Uterine smooth muscle cell (primary cell): ENCODE data around the gene ANKDD1A. TPM values are rescaled to one million over a fixed set of nuclear protein-coding genes. Genes with fewer than 3 reads are reported as not detected.

Source experiments
- total RNA-seq: library from RNA; depleted of rRNA; stranded (reverse); fragments of >200 nt; gene quantifications from 2 replicates; pipeline ENCODE4 v1.2.3, GENCODE V29; 2014

Gene ANKDD1A
- 3.1 and 3.5 TPM in 2 replicates for total RNA-seq

GRCh38 chr15:64911311-64912186 lies at the start of gene ANKDD1A:
Gene ANKDD1A, plus strand, starts transcription at chr15:64911902. Its CDS starts 29 bp downstream, at chr15:64911931.

GRCh38 chr15:64989416-64990167 lies 77.9 kb downstream of the ANKDD1A start, which contains the start of gene SPG21:
Gene SPG21, minus strand, starts transcription at chr15:64989914. Its CDS starts 6,345 bp downstream, at chr15:64983569.

Other genes with a start within 250 kb of the ANKDD1A start
- under 0.01 TPM in 2 replicates for gene RBPMS2, start 136.3 kb upstream of the ANKDD1A start, total RNA-seq
- gene PIF1, start 86.3 kb upstream of the ANKDD1A start, total RNA-seq = 10.4 and 28.8 TPM in 2 replicates
- 15.8 and 16.9 TPM in 2 replicates for gene PLEKHO2, start 70.0 kb upstream of the ANKDD1A start, total RNA-seq
- gene SPG21, start 78.0 kb downstream of the ANKDD1A start, total RNA-seq = 62.5 and 90.6 TPM in 2 replicates
- gene MTFMT, start 117.7 kb downstream of the ANKDD1A start, total RNA-seq = 22.0 and 30.3 TPM in 2 replicates
- 0.12 and 0.33 TPM in 2 replicates for gene SLC51B, start 133.5 kb downstream of the ANKDD1A start, total RNA-seq
- gene RASL12, start 156.1 kb downstream of the ANKDD1A start, total RNA-seq = 0.87 and 4.1 TPM in 2 replicates
- gene KBTBD13, start 164.8 kb downstream of the ANKDD1A start, total RNA-seq = not detected in 2 replicates
- 1.3 and 1.7 TPM in 2 replicates for gene UBAP1L, start 203.3 kb downstream of the ANKDD1A start, total RNA-seq
- gene PDCD7, start 221.9 kb downstream of the ANKDD1A start, total RNA-seq = 22.7 and 24.9 TPM in 2 replicates